SU-DHL-6 (cell line): ENCODE measurements around the gene MAPK14.

Experiments used
- H2AFZ ChIP-seq: fragments of 200-600 bp; sonication (generic); 2 replicates; pipeline ENCODE4 v1.6.1; 2014; ENCODE audit warnings: low read depth, mild to moderate bottlenecking, moderate library complexity, mixed read lengths, antibody characterized with exemption, low read length; ENCODE audit not compliant: severe bottlenecking
- H3F3A ChIP-seq: fragments of 200-600 bp; shearing (Covaris generic); 2 replicates; pipeline ENCODE4 v1.6.0; 2016; ENCODE audit warnings: antibody characterized with exemption, mild to moderate bottlenecking; ENCODE audit not compliant: insufficient read depth
- H3K27ac ChIP-seq: fragments of 200-600 bp; sonication (generic); 2 replicates; pipeline ENCODE4 v1.5.1; 2016; ENCODE audit warnings: low read depth, mild to moderate bottlenecking, low read length, moderate library complexity, mixed read lengths
- H3K27me3 ChIP-seq: fragments of 200-600 bp; sonication (generic), shearing (Covaris generic); 2 replicates; pipeline ENCODE4 v1.6.0; 2014; ENCODE audit warnings: mild to moderate bottlenecking, low read length
- H3K36me3 ChIP-seq: fragments of 200-600 bp; sonication (generic); 2 replicates; pipeline ENCODE4 v1.6.1; 2014; ENCODE audit warnings: mild to moderate bottlenecking, low read length, mixed read lengths
- H3K4me2 ChIP-seq: fragments of 300-600, 200-600 bp; shearing (Covaris generic), sonication (generic); 2 replicates; pipeline ENCODE4 v1.6.0; 2014; ENCODE audit warnings: low read length, low read depth, mild to moderate bottlenecking; ENCODE audit not compliant: poor library complexity, severe bottlenecking
- H3K4me3 ChIP-seq: fragments of 200-600 bp; sonication (generic); 2 replicates; pipeline ENCODE4 v1.5.1; 2014; ENCODE audit warnings: antibody characterized with exemption, low read length, mild to moderate bottlenecking, mixed read lengths; ENCODE audit not compliant: insufficient read depth, poor library complexity, severe bottlenecking
- H3K79me2 ChIP-seq: fragments of 200-600 bp; sonication (generic); 2 replicates; pipeline ENCODE4 v1.6.1; 2014; ENCODE audit warnings: mild to moderate bottlenecking, low read length, moderate library complexity; ENCODE audit not compliant: insufficient read depth
- H3K9ac ChIP-seq: fragments of 200-600 bp; sonication (generic); 2 replicates; pipeline ENCODE4 v1.7.0; 2014; ENCODE audit warnings: mild to moderate bottlenecking, low read length
- H3K9me2 ChIP-seq: fragments of 200-600 bp; sonication (generic); replicated peaks from 2 replicates; pipeline ENCODE4 v1.6.1; 2014; ENCODE audit warnings: low read length; ENCODE audit not compliant: insufficient read depth
- H3K9me3 ChIP-seq: fragments of 200-600 bp; sonication (generic); 2 replicates; pipeline ENCODE4 v1.6.1; 2014; ENCODE audit warnings: low read length, mixed read lengths; ENCODE audit not compliant: insufficient read depth
- H4K20me1 ChIP-seq: fragments of 200-600 bp; sonication (generic); 2 replicates; pipeline ENCODE4 v1.6.1; 2014; ENCODE audit warnings: low read depth, mild to moderate bottlenecking, antibody characterized with exemption, low read length, moderate library complexity, mixed read lengths
- CTCF ChIP-seq: fragments of 200-600 bp; sonication (generic); IDR thresholded peaks from one replicate; pipeline ENCODE4 v1.5.1; 2017; ENCODE audit warnings: antibody characterized with exemption, mild to moderate bottlenecking, low read length, moderate library complexity; ENCODE audit not compliant: insufficient read depth, poor library complexity, severe bottlenecking
- EZH2phosphoT487 ChIP-seq: fragments of 200-600 bp; sonication (generic), shearing (Covaris generic); conservative IDR thresholded peaks from 2 replicates; pipeline ENCODE4 v1.6.1; 2018; ENCODE audit warnings: mild to moderate bottlenecking, antibody characterized with exemption, low read length, moderate library complexity, mixed read lengths

The MAPK14 gene

GRCh38 chr6:36110863-36111262 is 83.3 kb downstream of the MAPK14 start:
- no peaks in the 10 kb centered on the region for H3K9me2 ChIP-seq
- no peak for TF ChIP-seq EZH2phosphoT487
- TF ChIP-seq CTCF, result no peak
- H2AFZ ChIP-seq, result no peak overlapping the region
- H3K27ac ChIP-seq, result peak overlapping the region; percentile 91
- no peaks in the 10 kb centered on the region for H4K20me1 ChIP-seq
- peak overlapping the region; percentile 39 for H3K9ac ChIP-seq
- peaks cover 6% of the 10 kb centered on the region; the same call in 1 of the 2 replicates for H3K36me3 ChIP-seq
- H3K9me3 ChIP-seq, result no peaks in the 10 kb centered on the region
- no peak overlapping the region for H3K4me3 ChIP-seq
- H3K27me3 ChIP-seq, result no peaks in the 10 kb centered on the region
- peaks cover 9% of the 10 kb centered on the region; the same call in 1 of the 2 replicates for H3K79me2 ChIP-seq
- H3F3A ChIP-seq, result peaks cover 84% of the 10 kb centered on the region
- peak overlapping the region; percentile 54 for H3K4me2 ChIP-seq

GRCh38 chr6:36111526-36111925 is 83.9 kb downstream of the MAPK14 start:
- TF ChIP-seq EZH2phosphoT487 (no peak), CTCF (no peak)
- no peaks in the 10 kb centered on the region for H3K9me2 ChIP-seq
- H3K36me3 ChIP-seq, result peaks cover 2% of the 10 kb centered on the region; the same call in 1 of the 2 replicates

GRCh38 chr6:36113049-36113448 is 85.4 kb downstream of the MAPK14 start:
- peak overlapping the region; percentile 3 for H3K4me3 ChIP-seq
- H3K9ac ChIP-seq, result peak overlapping the region; percentile 36
- 0 out of 2 replicates have a peak, but pooled peaks cover 2% of the 10 kb centered on the region for H3K36me3 ChIP-seq
- peak overlapping the region; percentile 64 for H3K4me2 ChIP-seq
- peak overlapping the region; percentile 91 for H3K27ac ChIP-seq
- no peaks in the 10 kb centered on the region for H3K27me3 ChIP-seq
- no peaks in the 10 kb centered on the region for H4K20me1 ChIP-seq
- peaks cover 89% of the 10 kb centered on the region for H3F3A ChIP-seq
- no peaks in the 10 kb centered on the region for H3K9me2 ChIP-seq
- H3K9me3 ChIP-seq, result no peaks in the 10 kb centered on the region
- H2AFZ ChIP-seq, result no peak overlapping the region
- peaks cover 9% of the 10 kb centered on the region; the same call in 1 of the 2 replicates for H3K79me2 ChIP-seq
- TF ChIP-seq CTCF (no peak), EZH2phosphoT487 (no peak)

More at GRCh38 chr6:36111526-36111925, 83.9 kb downstream of the MAPK14 start:
- Histone ChIP-seq H3K27ac (peak overlapping the region; percentile 91), H3K79me2 (peaks cover 9% of the 10 kb centered on the region; the same call in 1 of the 2 replicates), H3K4me2 (peak overlapping the region; percentile 54), H3K4me3 (no peak overlapping the region), H3F3A (peaks cover 91% of the 10 kb centered on the region), H3K9ac (peak overlapping the region; percentile 39), H4K20me1 (no peaks in the 10 kb centered on the region), H2AFZ (no peak overlapping the region), H3K27me3 (no peaks in the 10 kb centered on the region), H3K9me3 (no peaks in the 10 kb centered on the region)
